Activated CD4-positive, alpha-beta T cell treated with anti-CD3 and anti-CD28 coated beads for 4 hours (primary cell): Measurements from ENCODE around the gene MCEE.
"Not testable (repeated sequence)": the region's sequence is repeated elsewhere in the genome, so short reads cannot be mapped to it uniquely, and the experiment has no call there.

ENCODE experiments used
- DNase-seq, 2 donors: peaks; one replicate each; pipeline ENCODE4 v3.0.0-alpha.2; 2020

MCEE gene

GRCh38 chr2:71130152-71130904 lies at the start of gene MCEE, which contains the start of gene MPHOSPH10:
Gene MCEE, minus strand, starts transcription at chr2:71130229. Its CDS starts 10 bp downstream, at chr2:71130219.
Gene MPHOSPH10, plus strand, starts transcription at chr2:71130634. Its CDS starts 32 bp downstream, at chr2:71130666.
- DNase-seq, result peak; percentile 87

GRCh38 chr2:71178836-71179235 lies 48.8 kb upstream of the MCEE start:
- not testable (repeated sequence) for DNase-seq

GRCh38 chr2:71174207-71174606 lies 44.2 kb upstream of the MCEE start:
- no peak for DNase-seq

GRCh38 chr2:71173096-71173495 lies 43.1 kb upstream of the MCEE start:
- DNase-seq, result no peak

GRCh38 chr2:71166812-71167211 lies 36.8 kb upstream of the MCEE start:
- no peak for DNase-seq

- DNase-seq, result peak; percentile 51 to 64
These were observed 27.2 kb upstream of the MCEE start for GRCh38 chr2:71157124-71157793.

- no peak for DNase-seq
These were observed 26.5 kb upstream of the MCEE start for GRCh38 chr2:71156573-71156972.

GRCh38 chr2:71155846-71156245 lies 25.8 kb upstream of the MCEE start:
- DNase-seq, result no peak

- DNase-seq, result no peak
These were observed 24.8 kb upstream of the MCEE start for GRCh38 chr2:71154798-71155197.

- no peak for DNase-seq
These were observed 24.2 kb upstream of the MCEE start for GRCh38 chr2:71154279-71154678.

GRCh38 chr2:71153585-71154224 lies 23.7 kb upstream of the MCEE start:
- DNase-seq, result no peak

GRCh38 chr2:71151620-71152019 lies 21.6 kb upstream of the MCEE start:
- DNase-seq, result no peak

- DNase-seq, result no peak
These were observed 20.2 kb upstream of the MCEE start for GRCh38 chr2:71150082-71150816.

GRCh38 chr2:71148506-71149063 lies 18.6 kb upstream of the MCEE start:
- no peak for DNase-seq

GRCh38 chr2:71143782-71144181 lies 13.8 kb upstream of the MCEE start:
- DNase-seq, result no peak

- no peak for DNase-seq
These were observed 6.1 kb upstream of the MCEE start for GRCh38 chr2:71136174-71136573.

GRCh38 chr2:71133603-71134002 lies 3.6 kb upstream of the MCEE start:
- no peak for DNase-seq

- not testable (repeated sequence) for DNase-seq
These were observed 1.5 kb upstream of the MCEE start for GRCh38 chr2:71131387-71132166.

GRCh38 chr2:71130905-71131244 lies 846 bp upstream of the MCEE start:
- DNase-seq, result no peak

- DNase-seq, result no peak
These were observed 202 bp downstream of the MCEE start for GRCh38 chr2:71129902-71130151.

GRCh38 chr2:71129114-71129901 lies 721 bp downstream of the MCEE start:
- DNase-seq, result no peak

- DNase-seq, result no peak
These were observed 3.1 kb downstream of the MCEE start for GRCh38 chr2:71126957-71127356.
